ENCODE measurements around the gene NOBOX. TPM values are rescaled to one million over a fixed set of nuclear protein-coding genes. Genes with fewer than 3 reads are reported as not detected.

NOBOX gene
- total RNA-seq, 2 experiments from 2014 or later = not detected

GRCh38 chr7:144408121-144408520 lies 4.6 kb upstream of the NOBOX start:
- Mint-ChIP-seq H3K4me3 (no peak overlapping the region), H3K4me1 (no peaks in the 10 kb centered on the region), H3K9me3 (no peaks in the 10 kb centered on the region), H3K27me3 (peaks cover 16% of the 10 kb centered on the region), H3K36me3 (ENCODE audit: low read depth) (no peaks in the 10 kb centered on the region), H3K27ac (no peak overlapping the region)
- ChIA-PET CTCF (no interaction called here), POLR2A (no interaction called here)
- no peak for DNase-seq

DNA sequence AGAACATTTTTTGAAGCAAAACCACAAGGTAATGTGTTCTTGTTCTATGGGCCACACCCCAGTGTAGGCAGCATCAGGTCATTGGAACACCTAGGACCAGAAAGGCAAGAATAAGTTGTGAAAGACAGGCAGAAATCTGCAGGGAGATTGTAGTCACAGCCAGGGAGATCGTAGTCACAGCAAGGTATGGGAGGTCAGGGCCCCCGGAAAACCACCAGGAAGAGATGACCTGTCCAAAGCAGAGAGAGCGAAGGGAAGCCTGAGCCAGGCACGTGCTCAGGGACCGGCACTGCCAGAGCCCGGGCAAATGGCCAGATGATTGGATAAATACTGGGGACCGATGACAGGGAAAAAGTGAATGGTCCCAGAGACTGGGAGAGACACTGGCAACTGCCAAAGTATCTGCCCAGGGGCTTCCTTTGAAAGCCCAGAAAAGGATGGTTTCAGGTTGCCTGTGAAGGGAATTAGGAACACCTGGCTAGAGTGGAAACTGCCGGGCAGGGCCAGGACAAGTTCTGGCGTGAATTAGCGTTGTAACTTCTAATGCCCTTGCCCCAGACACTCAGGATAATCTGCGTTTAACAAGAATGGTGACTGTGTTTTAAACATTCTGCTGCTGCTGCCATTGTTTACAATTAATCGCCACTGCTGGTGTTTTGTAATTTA lies 3.9 kb upstream of the NOBOX start:
- ChIA-PET POLR2A (no interaction called here), CTCF (no interaction called here)
- Mint-ChIP-seq H3K4me1 (no peaks in the 10 kb centered on the region), H3K36me3 (ENCODE audit: low read depth) (no peaks in the 10 kb centered on the region), H3K4me3 (no peak overlapping the region), H3K27ac (no peak overlapping the region), H3K27me3 (peaks cover 16% of the 10 kb centered on the region), H3K9me3 (no peaks in the 10 kb centered on the region)
- DNase-seq = no peak

- H3K27ac Mint-ChIP-seq = no peak overlapping the region
- POLR2A ChIA-PET = no interaction called here
- no peaks in the 10 kb centered on the region for H3K9me3 Mint-ChIP-seq
- H3K27me3 Mint-ChIP-seq = peaks cover 13% of the 10 kb centered on the region
- no peak overlapping the region for H3K4me3 Mint-ChIP-seq
- CTCF ChIA-PET = interaction anchor here (1.5 kb wide), 1 partner anchor 11 kb away, joined by 3 read pairs; no protein-coding TSS in a partner anchor
- H3K36me3 Mint-ChIP-seq (ENCODE audit: low read depth) = no peaks in the 10 kb centered on the region
- DNase-seq = no peak
- H3K4me1 Mint-ChIP-seq = no peaks in the 10 kb centered on the region
Observed at GRCh38 chr7:144404946-144405345, 1.5 kb upstream of the NOBOX start.

- POLR2A ChIA-PET = no interaction called here
Observed at GRCh38 chr7:144403102-144403501, 391 bp downstream of the NOBOX start.

GRCh38 chr7:144401490-144401889 lies 2.0 kb downstream of the NOBOX start:
- no peak overlapping the region for H3K4me3 Mint-ChIP-seq
- H3K27me3 Mint-ChIP-seq = peaks cover under 1% of the 10 kb centered on the region
- no peaks in the 10 kb centered on the region for H3K4me1 Mint-ChIP-seq
- no peaks in the 10 kb centered on the region for H3K36me3 Mint-ChIP-seq (ENCODE audit: low read depth)
- ChIA-PET CTCF (no interaction called here), POLR2A (interaction anchor here (0.7 kb wide), 1 partner anchor 9 kb away, joined by 3 read pairs; no protein-coding TSS in a partner anchor)
- no peak for DNase-seq
- no peak overlapping the region for H3K27ac Mint-ChIP-seq
- no peaks in the 10 kb centered on the region for H3K9me3 Mint-ChIP-seq

More at GRCh38 chr7:144403102-144403501, 391 bp downstream of the NOBOX start:
- no peaks in the 10 kb centered on the region for H3K36me3 Mint-ChIP-seq (ENCODE audit: low read depth)
- no peaks in the 10 kb centered on the region for H3K4me1 Mint-ChIP-seq
- H3K9me3 Mint-ChIP-seq = no peaks in the 10 kb centered on the region
- peaks cover 8% of the 10 kb centered on the region for H3K27me3 Mint-ChIP-seq
- no peak overlapping the region for H3K27ac Mint-ChIP-seq
- DNase-seq = no peak
- CTCF ChIA-PET = no interaction called here
- no peak overlapping the region for H3K4me3 Mint-ChIP-seq

DNA sequence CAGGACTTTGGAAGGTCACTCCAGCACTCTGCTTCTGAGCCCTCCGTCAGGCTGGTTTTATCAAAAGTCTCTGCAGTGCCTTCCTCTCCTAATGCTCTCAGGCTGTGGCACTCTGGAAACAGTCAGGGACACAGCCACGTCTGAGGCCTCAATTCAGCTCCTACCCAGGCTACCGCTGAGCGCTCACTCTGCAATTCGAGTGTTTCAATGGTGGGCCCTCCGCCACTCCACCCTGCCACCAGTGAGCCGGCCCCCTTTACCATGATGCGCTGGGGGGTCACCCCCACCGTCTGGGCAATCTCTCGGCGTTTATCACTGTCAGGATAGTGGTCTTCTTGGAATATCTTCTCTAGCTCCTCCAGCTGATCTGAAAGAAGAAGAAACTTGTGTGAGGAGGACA lies 3.5 kb downstream of the NOBOX start:
- no peak overlapping the region for H3K4me3 Mint-ChIP-seq
- no peaks in the 10 kb centered on the region for H3K9me3 Mint-ChIP-seq
- peaks cover 4% of the 10 kb centered on the region for H3K27me3 Mint-ChIP-seq
- ChIA-PET CTCF (no interaction called here), POLR2A (no interaction called here)
- no peak overlapping the region for H3K27ac Mint-ChIP-seq
- no peak for DNase-seq
- H3K36me3 Mint-ChIP-seq (ENCODE audit: low read depth) = no peaks in the 10 kb centered on the region
- no peaks in the 10 kb centered on the region for H3K4me1 Mint-ChIP-seq

- H3K9me3 Mint-ChIP-seq = no peaks in the 10 kb centered on the region
- no peaks in the 10 kb centered on the region for H3K4me1 Mint-ChIP-seq
- peaks cover 6% of the 10 kb centered on the region for H3K27me3 Mint-ChIP-seq
- no peak overlapping the region for H3K27ac Mint-ChIP-seq
- POLR2A ChIA-PET = no interaction called here
- no peak overlapping the region for H3K4me3 Mint-ChIP-seq
- no peaks in the 10 kb centered on the region for H3K36me3 Mint-ChIP-seq (ENCODE audit: low read depth)
- CTCF ChIA-PET = no interaction called here
- no peak for DNase-seq
Observed at GRCh38 chr7:144398911-144399310, 4.6 kb downstream of the NOBOX start.

DNA sequence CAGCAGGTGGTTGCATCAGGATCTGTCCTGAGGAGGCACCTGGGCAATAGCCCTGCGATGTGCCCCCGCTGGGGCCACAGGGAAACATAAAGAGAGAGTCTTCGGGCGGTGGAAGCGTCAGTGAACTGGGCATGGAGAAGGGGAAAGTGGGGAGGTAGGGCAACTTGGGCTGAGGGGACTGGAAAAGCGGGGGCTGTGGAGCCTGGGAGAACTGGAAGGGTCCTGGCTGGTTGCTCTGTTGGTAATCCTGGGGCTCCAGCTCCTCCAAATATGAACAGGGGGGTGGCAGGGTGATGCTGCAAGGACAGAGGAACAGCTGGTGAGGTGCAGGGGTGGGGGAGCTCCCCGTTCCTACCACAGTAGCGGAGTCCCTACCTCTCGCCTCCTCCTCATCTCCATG lies 5.2 kb downstream of the NOBOX start:
- Mint-ChIP-seq H3K4me3 (no peak overlapping the region), H3K9me3 (no peaks in the 10 kb centered on the region), H3K27me3 (peaks cover 8% of the 10 kb centered on the region), H3K4me1 (no peaks in the 10 kb centered on the region), H3K36me3 (ENCODE audit: low read depth) (no peaks in the 10 kb centered on the region), H3K27ac (no peak overlapping the region)
- POLR2A ChIA-PET = no interaction called here
- DNase-seq = no peak
- CTCF ChIA-PET = no interaction called here

- H3K27ac Mint-ChIP-seq = no peak overlapping the region
- ChIA-PET CTCF (no interaction called here), POLR2A (no interaction called here)
- H3K4me3 Mint-ChIP-seq = no peak overlapping the region
- no peaks in the 10 kb centered on the region for H3K9me3 Mint-ChIP-seq
- H3K36me3 Mint-ChIP-seq (ENCODE audit: low read depth) = no peaks in the 10 kb centered on the region
- H3K27me3 Mint-ChIP-seq = peaks cover 9% of the 10 kb centered on the region
- no peaks in the 10 kb centered on the region for H3K4me1 Mint-ChIP-seq
- no peak for DNase-seq
Observed at GRCh38 chr7:144397086-144397485, 6.4 kb downstream of the NOBOX start.

GRCh38 chr7:144391823-144392255 lies 11.7 kb downstream of the NOBOX start:
- H3K9me3 Mint-ChIP-seq = no peaks in the 10 kb centered on the region
- peak; percentile 53 for DNase-seq
- H3K4me3 Mint-ChIP-seq = peak overlapping the region; percentile 20
- CTCF ChIA-PET = interaction anchor here (0.7 to 1.5 kb wide), 3 partner anchors 18 to 394 kb away, joined by 3 to 5 read pairs (median 3); no protein-coding TSS in a partner anchor
- peak overlapping the region; percentile 70 for H3K27ac Mint-ChIP-seq
- H3K27me3 Mint-ChIP-seq = peaks cover 9% of the 10 kb centered on the region
- no peaks in the 10 kb centered on the region for H3K36me3 Mint-ChIP-seq (ENCODE audit: low read depth)
- H3K4me1 Mint-ChIP-seq = peaks cover 3% of the 10 kb centered on the region
- POLR2A ChIA-PET = no interaction called here

DNA sequence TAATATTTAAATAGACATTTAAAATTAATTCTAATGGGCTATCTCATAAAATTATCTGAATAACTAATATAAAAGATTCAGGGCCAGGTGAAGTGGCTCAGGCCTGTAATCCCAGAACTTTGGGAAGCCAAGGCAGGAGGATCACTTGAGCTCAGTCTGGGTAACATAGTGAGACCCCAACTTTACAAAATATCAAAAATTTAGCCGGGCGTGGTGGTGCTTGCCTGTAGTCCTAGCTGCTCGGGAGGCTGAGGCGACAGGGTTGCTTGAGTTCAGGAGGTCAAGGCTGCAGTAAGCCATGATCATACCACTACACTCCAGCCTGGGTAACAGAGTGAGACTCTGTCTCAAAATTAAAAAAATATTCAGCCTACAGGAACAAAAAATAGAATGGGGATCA lies 12.5 kb downstream of the NOBOX start:
- H3K27ac Mint-ChIP-seq = no peak overlapping the region
- no peak for DNase-seq
- H3K4me3 Mint-ChIP-seq = no peak overlapping the region
- ChIA-PET POLR2A (no interaction called here), CTCF (interaction anchor here (1.5 kb wide), 1 partner anchor 46 kb away, joined by 3 read pairs; no protein-coding TSS in a partner anchor)
- peaks cover 3% of the 10 kb centered on the region for H3K4me1 Mint-ChIP-seq
- H3K9me3 Mint-ChIP-seq = no peaks in the 10 kb centered on the region
- H3K36me3 Mint-ChIP-seq (ENCODE audit: low read depth) = no peaks in the 10 kb centered on the region
- peaks cover 9% of the 10 kb centered on the region for H3K27me3 Mint-ChIP-seq

GRCh38 chr7:144390481-144390880 lies 13.0 kb downstream of the NOBOX start:
- H3K27me3 Mint-ChIP-seq = peaks cover 7% of the 10 kb centered on the region
- no peaks in the 10 kb centered on the region for H3K9me3 Mint-ChIP-seq
- peaks cover 3% of the 10 kb centered on the region for H3K4me1 Mint-ChIP-seq
- H3K36me3 Mint-ChIP-seq (ENCODE audit: low read depth) = no peaks in the 10 kb centered on the region
- H3K27ac Mint-ChIP-seq = no peak overlapping the region
- DNase-seq = no peak
- H3K4me3 Mint-ChIP-seq = no peak overlapping the region
- ChIA-PET POLR2A (no interaction called here), CTCF (no interaction called here)

- Mint-ChIP-seq H3K27me3 (peaks cover 4% of the 10 kb centered on the region), H3K4me3 (no peak overlapping the region), H3K4me1 (peaks cover 3% of the 10 kb centered on the region), H3K9me3 (no peaks in the 10 kb centered on the region), H3K27ac (no peak overlapping the region), H3K36me3 (ENCODE audit: low read depth) (no peaks in the 10 kb centered on the region)
- no peak for DNase-seq
- POLR2A ChIA-PET = no interaction called here
- CTCF ChIA-PET = no interaction called here
Observed at GRCh38 chr7:144388950-144389349, 14.5 kb downstream of the NOBOX start.

GRCh38 chr7:144386741-144387140 lies 16.8 kb downstream of the NOBOX start:
- H3K9me3 Mint-ChIP-seq = no peaks in the 10 kb centered on the region
- H3K4me1 Mint-ChIP-seq = peaks cover 2% of the 10 kb centered on the region
- peak; percentile 3 for DNase-seq
- ChIA-PET POLR2A (no interaction called here), CTCF (no interaction called here)
- no peak overlapping the region for H3K27ac Mint-ChIP-seq
- H3K36me3 Mint-ChIP-seq (ENCODE audit: low read depth) = no peaks in the 10 kb centered on the region
- H3K4me3 Mint-ChIP-seq = no peak overlapping the region
- H3K27me3 Mint-ChIP-seq = no peaks in the 10 kb centered on the region

All from activated CD4-positive, alpha-beta T cell treated with anti-CD3 and anti-CD28 coated beads, Interleukin-2, amount 10 ng/mL, durations not matched to agents 7 days and 5 days (primary cell).